ENCODE results near the gene ZDHHC19.
"Not testable (repeated sequence)": the region's sequence is repeated elsewhere in the genome, so short reads cannot be mapped to it uniquely, and the experiment has no call there.

Gene ZDHHC19, protein sequence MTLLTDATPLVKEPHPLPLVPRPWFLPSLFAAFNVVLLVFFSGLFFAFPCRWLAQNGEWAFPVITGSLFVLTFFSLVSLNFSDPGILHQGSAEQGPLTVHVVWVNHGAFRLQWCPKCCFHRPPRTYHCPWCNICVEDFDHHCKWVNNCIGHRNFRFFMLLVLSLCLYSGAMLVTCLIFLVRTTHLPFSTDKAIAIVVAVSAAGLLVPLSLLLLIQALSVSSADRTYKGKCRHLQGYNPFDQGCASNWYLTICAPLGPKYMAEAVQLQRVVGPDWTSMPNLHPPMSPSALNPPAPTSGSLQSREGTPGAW

DNA sequence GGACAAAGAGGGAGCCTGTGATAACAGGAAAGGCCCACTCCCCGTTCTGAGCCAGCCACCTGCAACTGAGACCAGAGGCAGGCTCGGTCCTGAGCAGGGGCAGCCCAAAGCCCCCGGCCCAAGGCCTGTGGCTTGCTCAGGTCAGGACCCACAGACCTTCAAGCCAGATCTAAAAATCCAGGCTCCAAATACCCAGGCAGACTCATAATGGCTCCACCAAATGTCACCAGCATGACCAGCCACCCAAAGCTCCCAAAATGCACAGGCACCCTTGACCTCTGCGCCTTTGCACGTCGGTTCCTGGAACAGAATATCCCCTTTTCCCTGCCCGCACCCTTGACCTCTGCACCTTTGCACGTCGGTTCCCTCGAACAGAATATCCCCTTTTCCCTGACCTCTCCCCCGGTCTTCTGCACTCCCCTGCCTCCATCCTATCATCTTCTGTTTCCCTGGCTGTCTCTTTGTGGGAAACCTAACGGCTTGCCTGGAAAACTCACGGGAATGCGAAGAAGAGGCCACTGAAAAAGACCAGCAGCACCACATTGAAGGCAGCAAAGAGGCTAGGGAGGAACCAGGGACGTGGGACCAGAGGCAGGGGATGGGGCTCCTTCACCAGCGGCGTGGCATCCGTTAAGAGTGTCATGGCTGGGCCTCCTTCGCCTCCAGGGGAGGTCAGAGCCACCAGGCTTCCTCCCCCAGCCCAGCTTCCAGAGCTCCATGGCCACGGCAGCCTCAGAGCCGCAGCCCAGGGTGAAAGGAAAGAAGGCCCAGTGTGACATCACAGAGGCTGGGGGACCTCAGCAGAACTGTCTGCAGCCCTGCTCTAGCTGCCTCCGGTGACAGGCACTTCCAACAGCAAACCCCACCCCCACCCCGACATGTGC, at the start of gene ZDHHC19:
Gene ZDHHC19 (minus strand): TSS at position 728 of the 884 bp plus-strand sequence. CDS start 85 bp downstream, at position 643.
- DNase-seq (ENCODE audit: insufficient read length, low spot score) = no peak
- no peak for FAIRE-seq

DNA sequence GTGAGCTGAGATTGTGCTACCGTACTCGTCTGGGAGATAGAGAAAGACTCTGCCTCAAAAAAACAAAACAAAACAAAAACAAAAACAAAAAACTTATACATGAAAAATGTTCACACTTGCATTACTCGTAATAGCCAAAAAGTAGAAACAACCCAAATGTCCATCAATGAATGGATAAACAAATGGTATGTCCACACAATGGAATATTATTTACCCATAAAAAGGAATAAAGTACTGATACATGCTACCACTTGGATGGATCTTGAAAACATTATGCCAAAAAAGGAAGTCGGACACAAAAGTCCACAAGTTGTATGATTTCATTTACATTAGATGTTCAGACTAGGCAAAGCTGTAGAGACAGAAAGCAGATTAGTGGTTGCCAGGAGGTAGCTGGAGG, 49.6 kb upstream of the ZDHHC19 start:
- FAIRE-seq = no peak
- no peak for DNase-seq (ENCODE audit: insufficient read length, low spot score)

DNA sequence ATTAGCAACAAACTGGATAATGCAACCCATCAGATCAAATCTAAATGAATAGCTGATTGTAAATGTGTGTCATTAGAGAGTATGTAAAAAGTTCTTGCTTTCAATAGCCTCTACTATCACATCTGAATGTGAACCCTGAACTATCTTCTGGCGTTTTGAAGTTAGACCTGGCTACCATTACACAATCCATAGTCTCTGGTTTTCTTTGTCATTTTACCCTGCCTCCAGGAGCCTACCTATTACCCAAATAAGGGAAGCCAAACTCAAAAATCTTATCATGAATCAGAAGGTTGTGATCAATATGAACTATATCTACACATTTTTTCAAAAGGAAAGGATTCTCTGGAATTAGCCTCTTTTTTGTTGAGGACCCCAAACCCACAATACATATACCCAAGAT, 44.6 kb upstream of the ZDHHC19 start:
- FAIRE-seq (no peak), DNase-seq (ENCODE audit: insufficient read length, low spot score) (no peak)

- DNase-seq (ENCODE audit: insufficient read length, low spot score) (no peak), FAIRE-seq (no peak)
These were observed 43.4 kb upstream of the ZDHHC19 start for GRCh38 chr3:196254376-196255283.

GRCh38 chr3:196251918-196252317, 40.7 kb upstream of the ZDHHC19 start:
- no peak for DNase-seq (ENCODE audit: insufficient read length, low spot score)
- FAIRE-seq = no peak

DNA sequence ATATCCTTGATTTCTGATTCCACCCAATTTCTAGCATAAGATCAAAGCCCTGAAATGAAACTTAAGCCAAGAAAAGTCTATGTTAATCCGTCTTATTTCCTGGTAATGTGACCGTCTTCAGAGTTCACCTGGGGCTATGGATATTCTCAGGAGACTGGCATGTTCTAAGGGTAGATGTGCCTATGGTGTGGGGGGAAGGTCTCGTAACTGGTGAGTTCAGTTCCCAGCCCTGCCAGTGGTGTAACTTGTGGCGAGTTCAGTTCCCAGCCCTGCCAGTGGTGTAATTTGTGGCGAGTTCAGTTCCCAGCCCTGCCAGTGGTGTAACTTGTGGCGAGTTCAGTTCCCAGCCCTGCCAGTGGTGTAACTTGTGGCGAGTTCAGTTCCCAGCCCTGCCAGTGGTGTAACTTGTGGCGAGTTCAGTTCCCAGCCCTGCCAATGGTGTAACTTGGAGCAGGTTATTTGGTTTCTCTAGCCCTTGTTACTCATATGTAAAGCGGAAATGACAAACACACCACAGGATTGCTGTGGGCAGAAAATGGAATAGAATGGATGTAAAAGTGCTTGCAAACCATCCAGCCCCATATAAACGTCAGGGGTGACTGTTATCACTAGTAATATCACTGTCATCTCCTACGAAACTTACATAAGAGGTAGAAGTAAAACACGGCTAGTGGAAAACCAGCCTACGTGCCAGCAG, 35.6 kb upstream of the ZDHHC19 start:
- FAIRE-seq = no peak
- no peak for DNase-seq (ENCODE audit: insufficient read length, low spot score)

- not testable (repeated sequence) for FAIRE-seq; DNase-seq (ENCODE audit: insufficient read length, low spot score)
These were observed 33.0 kb upstream of the ZDHHC19 start for GRCh38 chr3:196244166-196244565.

- DNase-seq (ENCODE audit: insufficient read length, low spot score) = no peak
- FAIRE-seq = no peak
These were observed 30.5 kb upstream of the ZDHHC19 start for GRCh38 chr3:196241704-196242103.

- no peak for DNase-seq (ENCODE audit: insufficient read length, low spot score)
- FAIRE-seq = no peak
These were observed 29.2 kb upstream of the ZDHHC19 start for GRCh38 chr3:196240424-196240823.

GRCh38 chr3:196238612-196239560, 27.7 kb upstream of the ZDHHC19 start:
- FAIRE-seq (no peak), DNase-seq (ENCODE audit: insufficient read length, low spot score) (no peak)

DNA sequence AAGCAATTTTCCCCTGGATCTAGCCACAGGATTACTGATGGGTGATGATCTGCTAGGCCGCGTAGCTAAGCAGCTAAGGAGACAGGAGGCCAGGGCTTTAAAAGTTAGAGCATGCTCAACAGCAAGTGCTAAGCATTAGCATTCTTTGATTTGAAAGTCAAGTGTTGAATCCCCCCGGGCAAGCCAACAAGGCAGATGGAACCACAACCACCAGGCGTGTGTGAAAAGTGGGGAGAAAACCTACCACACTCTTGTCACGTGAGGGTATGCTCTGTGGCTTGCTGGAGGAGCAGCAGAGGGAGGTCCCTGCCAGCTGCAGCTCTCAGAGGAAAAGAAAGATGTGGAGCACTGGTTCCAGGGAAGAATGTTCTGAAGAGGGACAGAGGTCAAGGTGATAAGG, 26.0 kb upstream of the ZDHHC19 start:
- FAIRE-seq (no peak), DNase-seq (ENCODE audit: insufficient read length, low spot score) (no peak)

- FAIRE-seq = no peak
These were observed 25.0 kb upstream of the ZDHHC19 start for GRCh38 chr3:196236223-196236622.

GRCh38 chr3:196235452-196236122, 24.4 kb upstream of the ZDHHC19 start:
- FAIRE-seq = no peak
- no peak for DNase-seq (ENCODE audit: insufficient read length, low spot score)

More at GRCh38 chr3:196236223-196236622, 25.0 kb upstream of the ZDHHC19 start:
- no peak for DNase-seq (ENCODE audit: insufficient read length, low spot score)

DNA sequence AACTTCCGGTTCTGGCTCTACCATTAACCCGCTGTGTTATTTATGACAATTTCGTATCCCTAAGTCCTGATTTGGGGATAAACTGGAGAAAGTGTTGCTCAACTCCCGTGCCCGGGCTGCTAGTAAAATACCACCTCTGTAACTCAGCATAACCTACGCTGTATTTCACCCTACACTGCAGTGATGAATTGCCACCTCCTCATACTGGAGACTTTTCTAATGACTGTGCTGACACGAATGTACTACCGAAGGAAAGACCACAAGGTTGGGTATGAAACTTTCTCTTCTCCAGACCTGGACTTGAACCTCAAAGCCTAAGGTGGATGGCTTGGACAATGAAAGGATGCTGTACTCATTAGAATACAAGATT, 21.7 kb upstream of the ZDHHC19 start:
- DNase-seq (ENCODE audit: insufficient read length, low spot score) (no peak), FAIRE-seq (no peak)

DNA sequence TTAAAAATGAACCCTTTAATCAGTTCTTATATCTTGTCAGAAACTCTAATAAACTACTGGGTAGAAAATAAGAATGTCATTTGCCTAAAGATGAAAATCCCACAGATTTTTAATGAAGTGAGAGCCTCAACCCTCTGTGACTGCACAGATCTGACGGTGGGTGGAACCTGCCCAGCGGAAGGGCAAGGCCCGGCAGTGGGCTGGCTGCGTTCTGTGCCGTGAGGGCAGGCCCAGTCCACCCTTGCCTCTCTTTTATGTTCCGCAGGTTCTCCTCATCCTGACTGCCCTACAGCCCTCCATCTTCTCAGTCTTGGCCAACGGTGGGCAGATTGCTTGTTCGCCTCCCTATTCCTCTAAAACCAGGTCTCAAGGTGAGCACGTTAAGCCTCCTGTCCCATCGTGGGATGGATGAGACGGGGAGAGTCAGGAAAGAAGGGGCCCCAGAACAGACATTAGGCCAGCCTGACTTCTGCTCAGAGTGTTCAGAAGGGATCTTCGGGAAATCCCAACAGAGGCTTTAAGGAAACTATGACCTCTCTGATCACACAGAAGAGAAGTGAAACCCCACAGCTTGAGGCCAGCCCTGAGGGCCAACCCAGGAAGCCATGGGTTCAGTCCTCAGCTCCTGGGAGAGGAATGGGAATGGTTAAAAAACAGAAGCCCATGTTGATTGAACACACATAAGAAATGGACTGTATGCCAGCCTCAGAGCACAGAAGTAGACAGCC, 21.1 kb upstream of the ZDHHC19 start:
- DNase-seq (ENCODE audit: insufficient read length, low spot score) (no peak), FAIRE-seq (peak; percentile 55)

DNA sequence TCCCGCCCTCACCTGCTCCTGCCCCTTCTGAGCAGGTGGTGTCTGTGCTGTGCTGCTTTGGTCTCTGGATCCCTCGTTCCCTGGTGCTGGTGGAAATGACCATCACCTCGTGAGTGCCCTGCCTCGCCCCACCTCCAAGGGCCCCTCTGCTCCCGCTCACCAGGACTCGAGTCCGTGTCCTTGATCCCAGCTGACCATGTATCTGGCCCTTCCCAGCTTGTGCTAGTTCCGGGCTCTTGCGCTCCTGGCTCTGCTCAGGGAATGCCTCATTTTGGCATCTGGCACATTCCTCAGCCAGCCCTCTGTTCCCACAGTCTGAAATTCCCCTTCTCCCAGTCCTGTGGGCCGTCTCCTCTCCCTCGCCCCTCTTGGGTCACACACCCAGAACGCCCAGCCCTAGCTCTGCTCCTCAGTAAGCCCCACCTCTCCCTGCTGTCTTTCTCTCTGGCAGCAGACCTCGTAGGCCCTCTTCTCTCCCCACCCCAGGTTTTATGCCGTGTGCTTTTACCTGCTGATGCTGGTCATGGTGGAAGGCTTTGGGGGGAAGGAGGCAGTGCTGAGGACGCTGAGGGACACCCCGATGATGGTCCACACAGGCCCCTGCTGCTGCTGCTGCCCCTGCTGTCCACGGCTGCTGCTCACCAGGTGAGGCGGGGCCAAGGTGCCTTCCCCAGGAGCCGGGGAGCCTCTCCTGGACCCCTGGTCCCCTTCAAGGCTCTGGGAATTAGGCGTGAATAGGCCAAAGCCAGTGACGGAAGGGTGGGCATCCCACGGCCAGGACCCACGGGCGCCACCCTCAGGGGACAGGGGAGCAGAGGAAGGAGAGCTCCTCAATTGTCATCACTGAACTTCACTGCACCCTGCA, 16.7 kb upstream of the ZDHHC19 start:
- DNase-seq (ENCODE audit: insufficient read length, low spot score) = no peak
- FAIRE-seq = no peak

DNA sequence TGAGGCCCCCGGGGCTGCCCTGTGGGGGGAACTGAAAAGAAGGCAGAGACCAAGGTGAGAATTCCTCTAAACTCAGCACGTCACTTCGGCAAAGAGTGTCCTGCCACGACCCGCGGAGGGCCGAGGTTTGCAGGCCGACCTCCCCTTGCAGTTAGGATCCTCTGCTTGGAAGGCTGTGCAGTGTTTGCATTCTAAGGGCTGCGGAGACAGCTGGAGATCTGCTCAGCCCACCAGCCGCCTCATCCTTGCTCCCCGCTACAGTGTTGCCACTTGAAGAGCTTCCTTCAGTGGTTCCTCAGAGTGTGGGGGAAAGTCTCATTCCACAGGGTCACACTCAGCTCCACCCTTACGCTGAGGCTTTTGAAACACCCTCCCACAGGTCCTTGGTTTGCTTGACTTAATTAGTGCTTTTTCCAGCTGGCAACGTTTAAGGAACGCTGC, 15.9 kb upstream of the ZDHHC19 start:
- no peak for DNase-seq (ENCODE audit: insufficient read length, low spot score)
- no peak for FAIRE-seq

Data from GM19239 (cell line).